Heart left ventricle (tissue), 13 donors: ENCODE results near the gene NPAS2.

Experiments used
- POLR2A ChIP-seq, 2 donors: fragments of 450-650 bp; IDR thresholded peaks; one replicate each; pipeline ENCODE4 v1.6.1; 2017; ENCODE audit warnings: antibody characterized with exemption in 2 of 2, mild to moderate bottlenecking in 2 of 2, moderate library complexity in 2 of 2
- TF ChIP-seq, protein P1 (sequence below), 12 donors: fragments of 200-600 bp; sonication (generic) in 4 of 12; IDR thresholded peaks; one replicate each; pipeline versions ENCODE4 v1.5.0 to v1.8.0; 2018 to 2022; ENCODE audit warnings: antibody characterized with exemption in 12 of 12, mild to moderate bottlenecking in 5 of 12
- donor health status: ischemic (EF 13 %, LVEDD 7.1; RV severe dilation, severe dysfunction).
- donor health status: DM: no; HTN: yes; CAD: no.
- donor health status: DM: no; HTN: no; CAD: no.
- donor health status: ischemic (EF 25% LVEDD 6.9; RV normal size, moderate dysfunction).
- donor health status: ischemic (EF 25% LVEDD 5.7; RV mildly dilated, moderate dysfunction).
- donor health status: ischemic (EF 35%, LVEDD 5.7; RV mildly dilated, moderate dysfunction).
- donor health status: nonischemic (EF 11% LVEDD 7.7; RV severe dilation, severe dysfunction).
- donor health status: DM: yes; HTN: yes; CAD: no.
- donor health status: PGD.
- donor health status: ischemic (EF 29% LVEDD 5.4; RV normal size, mild dysfunction).
- donor health status: nonischemic (EF 23%, LVEDD 6.1; RV moderate dilation, normal function).

- TF ChIP-seq, protein P1, sequence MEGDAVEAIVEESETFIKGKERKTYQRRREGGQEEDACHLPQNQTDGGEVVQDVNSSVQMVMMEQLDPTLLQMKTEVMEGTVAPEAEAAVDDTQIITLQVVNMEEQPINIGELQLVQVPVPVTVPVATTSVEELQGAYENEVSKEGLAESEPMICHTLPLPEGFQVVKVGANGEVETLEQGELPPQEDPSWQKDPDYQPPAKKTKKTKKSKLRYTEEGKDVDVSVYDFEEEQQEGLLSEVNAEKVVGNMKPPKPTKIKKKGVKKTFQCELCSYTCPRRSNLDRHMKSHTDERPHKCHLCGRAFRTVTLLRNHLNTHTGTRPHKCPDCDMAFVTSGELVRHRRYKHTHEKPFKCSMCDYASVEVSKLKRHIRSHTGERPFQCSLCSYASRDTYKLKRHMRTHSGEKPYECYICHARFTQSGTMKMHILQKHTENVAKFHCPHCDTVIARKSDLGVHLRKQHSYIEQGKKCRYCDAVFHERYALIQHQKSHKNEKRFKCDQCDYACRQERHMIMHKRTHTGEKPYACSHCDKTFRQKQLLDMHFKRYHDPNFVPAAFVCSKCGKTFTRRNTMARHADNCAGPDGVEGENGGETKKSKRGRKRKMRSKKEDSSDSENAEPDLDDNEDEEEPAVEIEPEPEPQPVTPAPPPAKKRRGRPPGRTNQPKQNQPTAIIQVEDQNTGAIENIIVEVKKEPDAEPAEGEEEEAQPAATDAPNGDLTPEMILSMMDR (IDR thresholded peaks at IDR 0.05) = no peak
- TF ChIP-seq POLR2A (IDR thresholded peaks at IDR 0.05) = no peak
These were observed 116.3 kb downstream of the NPAS2 start for GRCh38 chr2:100936070-100936741.
